ENCODE data around the gene ORAI1. TPM values are rescaled to one million over a fixed set of nuclear protein-coding genes. Genes with fewer than 3 reads are reported as not detected.

The ORAI1 gene
- total RNA-seq, 1 experiment from 2014 or later: 33.9 TPM

DNA sequence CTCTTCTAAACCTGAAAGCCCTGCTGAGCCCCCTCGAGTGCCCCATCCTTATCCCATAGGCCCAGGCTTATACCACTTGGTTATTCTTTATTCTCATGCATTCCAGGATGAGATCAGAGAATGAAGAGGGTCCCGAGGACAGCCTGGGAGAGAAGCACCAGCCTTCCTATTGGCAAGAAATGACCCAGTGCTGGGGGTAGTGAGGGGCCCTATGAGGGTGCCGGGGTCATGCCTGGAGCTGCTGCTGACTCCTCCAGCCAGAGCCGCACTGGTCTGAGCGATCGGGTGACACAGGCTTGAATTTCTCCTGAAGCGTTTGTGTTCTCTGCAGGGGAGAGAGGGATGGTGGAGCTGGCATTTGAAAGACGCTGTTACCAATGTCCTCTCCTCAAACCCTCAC, 25.0 kb downstream of the ORAI1 start:
- no peaks in the 10 kb centered on the region for H3K4me1 ChIP-seq
- no peak overlapping the region for H3K4me3 ChIP-seq (ENCODE audit: low read depth, low read length)
- no peak for DNase-seq
- no peaks in the 10 kb centered on the region for H3K9me3 Mint-ChIP-seq (ENCODE audit: unreplicated experiment)
- ChIA-PET POLR2A (no interaction called here), CTCF (no interaction called here)
- H3K9me3 ChIP-seq: no peaks in the 10 kb centered on the region
- TF ChIP-seq, protein P1, sequence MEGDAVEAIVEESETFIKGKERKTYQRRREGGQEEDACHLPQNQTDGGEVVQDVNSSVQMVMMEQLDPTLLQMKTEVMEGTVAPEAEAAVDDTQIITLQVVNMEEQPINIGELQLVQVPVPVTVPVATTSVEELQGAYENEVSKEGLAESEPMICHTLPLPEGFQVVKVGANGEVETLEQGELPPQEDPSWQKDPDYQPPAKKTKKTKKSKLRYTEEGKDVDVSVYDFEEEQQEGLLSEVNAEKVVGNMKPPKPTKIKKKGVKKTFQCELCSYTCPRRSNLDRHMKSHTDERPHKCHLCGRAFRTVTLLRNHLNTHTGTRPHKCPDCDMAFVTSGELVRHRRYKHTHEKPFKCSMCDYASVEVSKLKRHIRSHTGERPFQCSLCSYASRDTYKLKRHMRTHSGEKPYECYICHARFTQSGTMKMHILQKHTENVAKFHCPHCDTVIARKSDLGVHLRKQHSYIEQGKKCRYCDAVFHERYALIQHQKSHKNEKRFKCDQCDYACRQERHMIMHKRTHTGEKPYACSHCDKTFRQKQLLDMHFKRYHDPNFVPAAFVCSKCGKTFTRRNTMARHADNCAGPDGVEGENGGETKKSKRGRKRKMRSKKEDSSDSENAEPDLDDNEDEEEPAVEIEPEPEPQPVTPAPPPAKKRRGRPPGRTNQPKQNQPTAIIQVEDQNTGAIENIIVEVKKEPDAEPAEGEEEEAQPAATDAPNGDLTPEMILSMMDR (IDR thresholded peaks at IDR 0.05; ENCODE audit: insufficient read depth in 1 of 2, low read depth in 1 of 2, low read length in 1 of 2, severe bottlenecking in 1 of 2, unreplicated experiment in 1 of 2): no peak
- H3K27me3 ChIP-seq (replicated peaks; ENCODE audit: control insufficient read depth, insufficient read depth, low read length): no peaks in the 10 kb centered on the region
- H3K27me3 Mint-ChIP-seq (ENCODE audit: insufficient read depth, unreplicated experiment): no peaks in the 10 kb centered on the region
- no TSS peak for BruUV-seq (replicated peaks)
- no peak overlapping the region for H3K27ac Mint-ChIP-seq (ENCODE audit: unreplicated experiment)
- H3K4me3 Mint-ChIP-seq (ENCODE audit: unreplicated experiment): no peak overlapping the region
- peaks cover 24% of the 10 kb centered on the region for H3K36me3 Mint-ChIP-seq (ENCODE audit: insufficient read depth, unreplicated experiment)
- no peaks in the 10 kb centered on the region for H3K4me1 Mint-ChIP-seq (ENCODE audit: low read depth, unreplicated experiment)
- intact Hi-C loops (cut with micrococcal nuclease; ENCODE audit: unreplicated experiment): no loop called here
- no peaks in the 10 kb centered on the region; the same call in none of the 2 replicates for H3K36me3 ChIP-seq (ENCODE audit: control insufficient read depth, insufficient read depth, low read length)

DNA sequence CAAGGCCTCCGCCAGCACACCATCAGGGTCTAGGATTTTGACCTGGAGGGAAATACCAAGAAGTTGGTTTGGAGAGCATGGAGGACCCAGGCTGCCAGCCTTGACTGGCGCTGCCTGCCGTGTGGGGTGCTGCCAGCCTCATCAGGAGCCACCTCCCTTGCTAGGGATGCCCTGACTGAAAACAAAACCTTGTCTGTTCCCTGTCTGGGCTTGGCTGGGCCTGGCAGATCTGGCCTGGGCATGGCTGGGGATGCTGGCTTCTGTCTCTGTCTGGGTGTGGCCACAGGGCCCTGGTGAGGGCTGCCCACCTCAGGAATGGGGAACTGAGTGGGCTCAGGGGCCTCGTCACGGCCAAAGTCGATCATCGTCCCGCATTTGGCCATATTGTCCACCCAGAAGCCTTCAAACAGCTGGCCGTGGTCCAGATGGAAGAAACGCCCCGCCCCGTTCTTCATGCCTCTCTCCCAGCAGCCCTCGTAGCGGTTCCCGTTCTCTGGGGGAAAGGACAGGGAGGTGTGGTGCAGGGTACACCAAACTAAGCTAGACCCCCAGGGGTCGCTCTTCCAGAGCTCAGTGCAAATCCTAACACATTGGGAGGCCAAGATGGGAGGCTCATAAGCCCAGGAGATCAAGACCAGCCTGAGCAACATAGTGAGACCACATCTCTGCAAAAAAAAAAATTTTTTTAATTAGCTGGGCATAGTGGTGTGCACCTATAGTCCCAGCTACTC, 26.6 kb downstream of the ORAI1 start:
- BruUV-seq (replicated peaks): no TSS peak
- no peak overlapping the region for H3K27ac Mint-ChIP-seq (ENCODE audit: unreplicated experiment)
- Histone ChIP-seq H3K9me3 (no peaks in the 10 kb centered on the region), H3K27me3 (replicated peaks; ENCODE audit: control insufficient read depth, insufficient read depth, low read length) (no peaks in the 10 kb centered on the region), H3K4me1 (no peaks in the 10 kb centered on the region), H3K4me3 (ENCODE audit: low read depth, low read length) (no peak overlapping the region), H3K36me3 (ENCODE audit: control insufficient read depth, insufficient read depth, low read length) (no peaks in the 10 kb centered on the region; the same call in none of the 2 replicates)
- ChIA-PET CTCF (interaction anchor here (0.8 kb wide), 2 partner anchors 16 to 101 kb away, joined by 3 read pairs; no protein-coding TSS in a partner anchor), POLR2A (no interaction called here)
- DNase-seq: no peak
- no peak overlapping the region for H3K4me3 Mint-ChIP-seq (ENCODE audit: unreplicated experiment)
- H3K36me3 Mint-ChIP-seq (ENCODE audit: insufficient read depth, unreplicated experiment): peaks cover 24% of the 10 kb centered on the region
- no peaks in the 10 kb centered on the region for H3K27me3 Mint-ChIP-seq (ENCODE audit: insufficient read depth, unreplicated experiment)
- intact Hi-C loops (cut with micrococcal nuclease; ENCODE audit: unreplicated experiment): no loop called here
- TF ChIP-seq, protein P1 (IDR thresholded peaks at IDR 0.05; ENCODE audit: insufficient read depth in 1 of 2, low read depth in 1 of 2, low read length in 1 of 2, severe bottlenecking in 1 of 2, unreplicated experiment in 1 of 2): no peak
- no peaks in the 10 kb centered on the region for H3K9me3 Mint-ChIP-seq (ENCODE audit: unreplicated experiment)
- no peaks in the 10 kb centered on the region for H3K4me1 Mint-ChIP-seq (ENCODE audit: low read depth, unreplicated experiment)

DNA sequence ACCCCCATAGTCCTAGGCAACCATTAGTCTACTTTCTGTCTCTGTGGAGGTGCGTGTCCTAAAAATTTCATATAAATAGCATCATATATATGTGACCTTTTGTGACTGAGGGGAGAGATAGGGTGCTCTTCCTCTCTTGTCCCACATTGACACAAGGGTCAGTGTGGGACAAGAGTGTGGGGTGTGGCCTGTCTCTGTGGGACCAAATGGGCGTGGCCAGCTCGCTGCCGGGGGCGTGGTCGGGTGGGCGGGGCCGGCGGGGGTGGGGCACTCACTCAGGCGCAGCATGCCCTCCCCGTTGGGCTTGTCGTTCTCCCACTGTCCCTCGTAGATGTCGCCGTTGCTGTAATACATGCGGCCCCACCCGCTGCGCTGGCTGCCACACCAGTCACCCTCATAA, 27.7 kb downstream of the ORAI1 start:
- Histone ChIP-seq H3K9me3 (no peaks in the 10 kb centered on the region), H3K4me3 (ENCODE audit: low read depth, low read length) (no peak overlapping the region), H3K36me3 (ENCODE audit: control insufficient read depth, insufficient read depth, low read length) (no peaks in the 10 kb centered on the region; the same call in none of the 2 replicates), H3K27me3 (replicated peaks; ENCODE audit: control insufficient read depth, insufficient read depth, low read length) (no peaks in the 10 kb centered on the region), H3K4me1 (no peaks in the 10 kb centered on the region)
- ChIA-PET CTCF (no interaction called here), POLR2A (interaction anchor here (0.6 kb wide), 1 partner anchor 53 kb away, joined by 3 read pairs; no protein-coding TSS in a partner anchor)
- Mint-ChIP-seq H3K9me3 (ENCODE audit: unreplicated experiment) (no peaks in the 10 kb centered on the region), H3K27ac (ENCODE audit: unreplicated experiment) (no peak overlapping the region), H3K4me1 (ENCODE audit: low read depth, unreplicated experiment) (peaks cover 3% of the 10 kb centered on the region), H3K36me3 (ENCODE audit: insufficient read depth, unreplicated experiment) (peaks cover 34% of the 10 kb centered on the region), H3K27me3 (ENCODE audit: insufficient read depth, unreplicated experiment) (no peaks in the 10 kb centered on the region), H3K4me3 (ENCODE audit: unreplicated experiment) (no peak overlapping the region)
- no peak for DNase-seq
- TF ChIP-seq, protein P1 (IDR thresholded peaks at IDR 0.05; ENCODE audit: insufficient read depth in 1 of 2, low read depth in 1 of 2, low read length in 1 of 2, severe bottlenecking in 1 of 2, unreplicated experiment in 1 of 2): no peak
- no TSS peak for BruUV-seq (replicated peaks)
- intact Hi-C loops (cut with micrococcal nuclease; ENCODE audit: unreplicated experiment): no loop called here
